Endothelial cell (in vitro differentiated cells): ENCODE measurements around the gene NFE2L1. TPM values are rescaled to one million over a fixed set of nuclear protein-coding genes. Genes with fewer than 3 reads are reported as not detected.
"Not testable (repeated sequence)": the region's sequence is repeated elsewhere in the genome, so short reads cannot be mapped to it uniquely, and the experiment has no call there.

Experiments
- DNase-seq: peaks from one replicate; pipeline ENCODE4 v3.0.0; 2021; ENCODE audit warnings: low spot score
- H3K27ac Mint-ChIP-seq: one replicate; pipeline ENCODE4 v1.8.0; 2021; ENCODE audit warnings: mixed read lengths, inconsistent platforms; ENCODE audit not compliant: unreplicated experiment
- H3K27me3 Mint-ChIP-seq: one replicate; pipeline ENCODE4 v1.8.0; 2021; ENCODE audit warnings: mild to moderate bottlenecking, moderate library complexity, mixed read lengths, inconsistent platforms; ENCODE audit not compliant: unreplicated experiment
- H3K36me3 Mint-ChIP-seq: one replicate; pipeline ENCODE4 v1.8.0; 2021; ENCODE audit warnings: mild to moderate bottlenecking, low read depth, mixed read lengths, inconsistent platforms; ENCODE audit not compliant: unreplicated experiment
- H3K4me1 Mint-ChIP-seq: one replicate; pipeline ENCODE4 v1.8.0; 2021; ENCODE audit warnings: mild to moderate bottlenecking, mixed read lengths, inconsistent platforms; ENCODE audit not compliant: unreplicated experiment
- H3K4me3 Mint-ChIP-seq: one replicate; pipeline ENCODE4 v1.8.0; 2021; ENCODE audit warnings: mild to moderate bottlenecking, mixed read lengths, inconsistent platforms; ENCODE audit not compliant: unreplicated experiment
- H3K9me3 Mint-ChIP-seq: one replicate; pipeline ENCODE4 v1.8.0; 2021; ENCODE audit warnings: mixed read lengths, inconsistent platforms; ENCODE audit not compliant: unreplicated experiment
- total RNA-seq: library from RNA; stranded (reverse); fragmentation: NEBNext Ultra II Directional; extraction: Animal tissue kit (Norgen Biotek cat#: 25700); gene quantifications from one replicate; pipeline ENCODE4 v1.2.1, GENCODE V29; 2021; ENCODE audit not compliant: unreplicated experiment
- TF ChIP-seq, protein P1 (sequence below): fragments of 200-600 bp; sonication (generic); IDR thresholded peaks from one replicate; pipeline ENCODE4 v1.5.0; 2021; ENCODE audit warnings: antibody characterized with exemption; ENCODE audit not compliant: unreplicated experiment

The NFE2L1 gene
- total RNA-seq, 1 donor from 2014 or later, result 243 TPM

DNA sequence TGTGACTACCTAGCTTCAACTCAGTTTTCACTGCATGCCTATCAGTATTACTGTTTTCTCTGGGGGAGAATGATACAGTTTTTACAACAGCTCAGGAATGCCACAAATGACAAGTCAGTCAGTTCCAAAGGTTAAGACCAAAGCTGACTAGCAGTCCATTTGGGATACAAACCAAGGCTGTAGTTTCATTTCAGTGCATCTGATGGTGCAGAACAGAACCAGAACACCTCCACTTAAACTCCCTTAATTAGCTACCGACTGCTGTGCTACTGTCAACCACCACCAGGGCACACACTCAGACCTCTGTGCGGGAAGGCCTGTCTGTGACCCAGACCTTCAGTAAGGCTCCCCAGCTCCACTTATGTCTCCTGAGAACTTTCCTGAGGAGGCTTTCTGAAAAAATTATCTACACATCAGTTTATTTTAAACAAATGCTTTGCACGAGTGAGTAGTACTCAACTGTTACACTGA, 20.4 kb downstream of the NFE2L1 start:
- DNase-seq, result peak; percentile 42
- H3K27ac Mint-ChIP-seq, result peak overlapping the region; percentile 11
- TF ChIP-seq, protein P1, sequence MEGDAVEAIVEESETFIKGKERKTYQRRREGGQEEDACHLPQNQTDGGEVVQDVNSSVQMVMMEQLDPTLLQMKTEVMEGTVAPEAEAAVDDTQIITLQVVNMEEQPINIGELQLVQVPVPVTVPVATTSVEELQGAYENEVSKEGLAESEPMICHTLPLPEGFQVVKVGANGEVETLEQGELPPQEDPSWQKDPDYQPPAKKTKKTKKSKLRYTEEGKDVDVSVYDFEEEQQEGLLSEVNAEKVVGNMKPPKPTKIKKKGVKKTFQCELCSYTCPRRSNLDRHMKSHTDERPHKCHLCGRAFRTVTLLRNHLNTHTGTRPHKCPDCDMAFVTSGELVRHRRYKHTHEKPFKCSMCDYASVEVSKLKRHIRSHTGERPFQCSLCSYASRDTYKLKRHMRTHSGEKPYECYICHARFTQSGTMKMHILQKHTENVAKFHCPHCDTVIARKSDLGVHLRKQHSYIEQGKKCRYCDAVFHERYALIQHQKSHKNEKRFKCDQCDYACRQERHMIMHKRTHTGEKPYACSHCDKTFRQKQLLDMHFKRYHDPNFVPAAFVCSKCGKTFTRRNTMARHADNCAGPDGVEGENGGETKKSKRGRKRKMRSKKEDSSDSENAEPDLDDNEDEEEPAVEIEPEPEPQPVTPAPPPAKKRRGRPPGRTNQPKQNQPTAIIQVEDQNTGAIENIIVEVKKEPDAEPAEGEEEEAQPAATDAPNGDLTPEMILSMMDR, result peak; percentile 71
- H3K36me3 Mint-ChIP-seq, result peaks cover 17% of the 10 kb centered on the region
- H3K4me1 Mint-ChIP-seq, result no peaks in the 10 kb centered on the region
- no peaks in the 10 kb centered on the region for H3K27me3 Mint-ChIP-seq
- no peak overlapping the region for H3K4me3 Mint-ChIP-seq
- no peaks in the 10 kb centered on the region for H3K9me3 Mint-ChIP-seq

DNA sequence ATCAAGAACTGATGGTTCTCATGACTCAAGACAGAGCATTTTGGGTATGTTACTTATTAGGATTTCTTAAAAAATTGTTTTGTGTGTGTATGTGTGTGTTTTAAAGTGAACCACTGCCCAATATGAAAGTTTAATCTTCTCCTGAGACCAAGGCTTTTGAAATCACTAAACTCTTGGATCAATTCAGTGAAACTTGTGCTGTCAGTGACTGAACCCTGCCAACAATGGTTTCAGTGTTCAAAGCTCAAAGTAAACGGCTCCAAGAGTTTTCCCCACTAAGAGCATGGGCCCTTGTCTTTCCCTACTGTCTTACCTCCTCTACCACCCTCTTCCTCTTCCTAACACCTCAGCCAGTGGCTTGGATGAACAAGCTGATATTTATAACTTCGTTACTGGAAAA, 22.0 kb downstream of the NFE2L1 start:
- H3K36me3 Mint-ChIP-seq, result peaks cover 15% of the 10 kb centered on the region
- TF ChIP-seq, protein P1, result no peak
- no peak overlapping the region for H3K27ac Mint-ChIP-seq
- no peaks in the 10 kb centered on the region for H3K9me3 Mint-ChIP-seq
- H3K27me3 Mint-ChIP-seq, result no peaks in the 10 kb centered on the region
- no peak for DNase-seq
- H3K4me1 Mint-ChIP-seq, result no peaks in the 10 kb centered on the region
- H3K4me3 Mint-ChIP-seq, result no peak overlapping the region

DNA sequence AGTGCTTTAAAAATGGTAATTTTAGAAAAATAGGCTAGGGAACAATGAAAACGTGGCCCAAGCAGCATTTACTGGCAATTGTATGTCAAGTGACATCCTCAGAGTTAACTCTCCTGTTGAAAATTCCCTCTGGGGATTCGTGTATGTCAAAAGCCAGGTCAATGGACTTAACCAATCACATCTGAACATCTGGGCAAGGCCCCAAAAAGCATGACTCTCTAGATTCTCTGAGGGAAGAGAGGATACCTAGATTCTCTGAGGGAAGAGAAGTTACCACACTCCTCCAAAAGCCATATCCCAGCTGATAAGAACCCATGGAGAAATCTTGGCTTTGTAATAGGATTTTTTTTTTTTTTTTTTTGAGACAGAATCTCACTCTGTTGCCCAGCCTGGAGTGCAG, 23.5 kb downstream of the NFE2L1 start:
- Mint-ChIP-seq H3K27ac (no peak overlapping the region), H3K27me3 (no peaks in the 10 kb centered on the region), H3K36me3 (peaks cover 14% of the 10 kb centered on the region), H3K4me1 (no peaks in the 10 kb centered on the region), H3K9me3 (no peaks in the 10 kb centered on the region), H3K4me3 (no peak overlapping the region)
- DNase-seq, result no peak
- TF ChIP-seq, protein P1, result no peak

DNA sequence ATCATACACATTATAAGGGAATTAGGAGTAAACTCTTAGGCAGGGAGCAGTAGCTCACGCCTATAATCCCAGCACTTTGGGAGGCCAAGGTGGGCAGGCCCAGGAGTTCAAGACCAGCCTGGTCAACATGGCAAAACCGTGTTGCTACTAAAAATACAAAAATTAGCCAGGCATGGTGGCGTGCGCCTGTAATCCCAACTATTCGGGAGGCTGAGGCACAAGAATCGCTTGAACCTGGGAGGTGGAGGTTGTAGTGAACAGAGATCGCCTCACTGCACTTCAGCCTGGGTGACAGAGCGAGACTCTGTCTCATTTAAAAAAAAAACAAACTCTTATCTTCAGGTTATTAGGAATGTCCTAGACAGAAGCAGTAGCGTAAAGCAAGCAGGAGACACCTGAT, 24.7 kb downstream of the NFE2L1 start:
- H3K4me3 Mint-ChIP-seq, H3K4me1 Mint-ChIP-seq, H3K9me3 Mint-ChIP-seq, H3K27me3 Mint-ChIP-seq, H3K27ac Mint-ChIP-seq, DNase-seq: not testable (repeated sequence)
- H3K36me3 Mint-ChIP-seq, result peaks cover 14% of the 10 kb centered on the region

DNA sequence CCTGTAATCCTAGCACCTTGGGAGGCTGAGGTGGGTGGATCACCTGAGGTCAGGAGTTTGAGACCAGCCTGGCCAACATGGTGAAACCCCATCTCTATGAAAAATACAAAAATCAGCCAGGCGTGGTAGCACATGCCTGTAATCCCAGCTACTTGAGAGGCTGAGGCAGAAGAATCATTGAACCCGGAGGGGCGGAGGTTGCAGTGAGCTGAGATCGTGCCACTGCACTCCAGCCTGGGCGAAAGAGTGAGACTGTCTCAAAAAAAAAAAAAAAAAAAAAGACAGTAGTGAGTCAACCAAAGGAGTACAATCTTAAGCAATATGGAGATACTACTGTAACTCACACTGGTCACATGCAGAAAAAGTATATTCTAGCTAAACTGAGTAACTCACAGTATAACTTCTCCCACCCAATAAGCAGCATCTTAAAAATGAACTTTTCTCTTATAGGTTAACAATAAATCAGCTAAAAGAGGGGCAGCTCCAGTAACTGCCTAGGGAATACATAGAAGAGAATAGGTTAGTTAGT, 25.5 kb downstream of the NFE2L1 start:
- H3K4me3 Mint-ChIP-seq, H3K4me1 Mint-ChIP-seq, H3K27ac Mint-ChIP-seq, H3K9me3 Mint-ChIP-seq, H3K27me3 Mint-ChIP-seq, H3K36me3 Mint-ChIP-seq, DNase-seq: not testable (repeated sequence)

DNA sequence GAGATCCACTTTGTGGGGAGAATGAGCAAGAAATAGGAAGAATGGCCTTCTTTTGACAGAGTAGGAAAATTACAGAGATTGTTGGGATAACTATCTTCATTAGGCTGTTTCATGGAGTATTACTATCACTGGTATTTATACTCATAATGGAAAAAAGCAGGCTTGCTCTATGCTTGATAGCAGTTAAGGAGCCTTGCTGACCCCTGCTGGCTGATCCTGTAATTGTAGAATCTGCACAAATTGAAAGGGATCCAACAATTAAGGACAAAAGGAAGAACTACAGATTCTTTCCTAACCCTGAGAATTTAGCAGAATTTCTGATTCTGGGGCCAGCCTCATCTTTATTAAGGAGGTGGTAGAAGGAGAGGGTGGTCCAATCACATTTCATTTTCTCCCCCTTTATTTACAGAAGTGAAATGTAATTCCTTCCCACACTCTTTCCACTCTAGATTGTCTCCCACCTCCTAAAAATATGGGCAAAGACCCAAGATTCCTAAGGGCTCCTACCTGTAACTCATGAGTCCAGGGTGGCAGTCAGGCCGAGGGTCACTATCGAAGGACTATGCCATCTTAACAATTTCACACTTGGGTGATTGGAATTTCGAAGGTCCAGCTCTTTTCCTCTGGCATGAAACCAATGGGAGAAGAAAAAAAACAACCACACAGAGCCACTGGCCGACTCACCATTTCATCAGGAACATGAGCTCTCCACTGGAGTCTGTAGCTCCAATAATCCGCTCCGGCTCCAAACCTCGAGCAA, 26.3 kb downstream of the NFE2L1 start:
- no peaks in the 10 kb centered on the region for H3K4me1 Mint-ChIP-seq
- peak; percentile 75 for DNase-seq
- H3K27ac Mint-ChIP-seq, result peak overlapping the region; percentile 2
- no peaks in the 10 kb centered on the region for H3K27me3 Mint-ChIP-seq
- H3K9me3 Mint-ChIP-seq, result no peaks in the 10 kb centered on the region
- no peak overlapping the region for H3K4me3 Mint-ChIP-seq
- H3K36me3 Mint-ChIP-seq, result peaks cover 6% of the 10 kb centered on the region
- TF ChIP-seq, protein P1, result peak; percentile 59

DNA sequence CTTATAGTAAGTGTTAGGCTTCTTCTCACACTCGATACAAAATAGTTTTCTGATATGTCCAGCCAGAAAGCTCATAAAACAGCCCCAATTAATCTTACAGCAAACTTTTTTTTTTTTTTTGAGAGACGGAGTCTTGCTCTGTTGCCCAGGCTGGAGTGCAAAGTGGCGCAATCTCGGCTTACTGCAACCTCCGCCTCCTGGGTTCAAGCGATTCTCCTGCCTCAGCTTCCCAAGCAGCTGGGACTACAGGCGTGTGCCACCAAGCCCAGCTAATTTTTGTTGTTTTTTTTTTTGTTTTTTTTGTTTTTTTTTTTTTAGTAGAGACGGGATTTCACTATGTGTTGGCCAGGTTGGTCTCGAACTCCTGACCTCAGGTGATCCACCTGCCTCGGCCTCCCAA, 29.0 kb downstream of the NFE2L1 start:
- DNase-seq, H3K36me3 Mint-ChIP-seq, H3K27ac Mint-ChIP-seq, H3K4me1 Mint-ChIP-seq, H3K9me3 Mint-ChIP-seq, H3K27me3 Mint-ChIP-seq, H3K4me3 Mint-ChIP-seq: not testable (repeated sequence)
